Mesendoderm (in vitro differentiated cells): ENCODE results near the gene PLEKHA8. TPM values are rescaled to one million over a fixed set of nuclear protein-coding genes. Genes with fewer than 3 reads are reported as not detected.

Source experiments
- DNase-seq: peaks from one replicate; pipeline ENCODE4 v3.0.0; 2013
- H2AK5ac ChIP-seq: 2 replicates; pipeline ENCODE4 v1.6.1; 2013; ENCODE audit warnings: low read length, inconsistent platforms
- H2BK120ac ChIP-seq: 2 replicates; pipeline ENCODE4 v1.6.1; 2013; ENCODE audit warnings: low read depth, mild to moderate bottlenecking, low read length, moderate library complexity, mixed read lengths
- H2BK15ac ChIP-seq: replicated peaks from 2 replicates; pipeline ENCODE4 v1.6.1; 2013; ENCODE audit warnings: low read depth, mild to moderate bottlenecking, moderate library complexity
- H2BK5ac ChIP-seq: 2 replicates; pipeline ENCODE4 v1.6.1; 2013; ENCODE audit warnings: low read length, inconsistent platforms
- H3K18ac ChIP-seq: 2 replicates; pipeline ENCODE4 v1.6.1; 2013; ENCODE audit warnings: mild to moderate bottlenecking, low read length, mixed read lengths
- H3K23ac ChIP-seq: one replicate; pipeline ENCODE4 v1.6.1; 2013; ENCODE audit warnings: low read length
- H3K27ac ChIP-seq: 2 replicates; pipeline ENCODE4 v1.5.1; 2013; ENCODE audit warnings: low read depth, mild to moderate bottlenecking, inconsistent platforms, low read length, moderate library complexity
- H3K27me3 ChIP-seq: 2 replicates; pipeline ENCODE4 v1.6.1; 2013; ENCODE audit warnings: low read length, control low read depth, mild to moderate bottlenecking, inconsistent platforms; ENCODE audit not compliant: insufficient read depth, poor library complexity
- H3K36me3 ChIP-seq: 2 replicates; pipeline ENCODE4 v1.6.1; 2013; ENCODE audit warnings: low read length, inconsistent platforms; ENCODE audit not compliant: control insufficient read depth, insufficient read depth
- H3K4ac ChIP-seq: one replicate; pipeline ENCODE4 v1.6.1; 2013; ENCODE audit warnings: low read depth, mild to moderate bottlenecking, low read length, moderate library complexity
- H3K4me1 ChIP-seq: 2 replicates; pipeline ENCODE4 v1.6.1; 2013; ENCODE audit warnings: low read depth, low read length, inconsistent platforms; ENCODE audit not compliant: control insufficient read depth
- H3K4me2 ChIP-seq: 2 replicates; pipeline ENCODE4 v1.6.1; 2013; ENCODE audit warnings: low read length
- H3K4me3 ChIP-seq: 2 replicates; pipeline ENCODE4 v1.5.1; 2013; ENCODE audit warnings: mild to moderate bottlenecking, low read length
- H3K56ac ChIP-seq: one replicate; pipeline ENCODE4 v1.6.1; 2013; ENCODE audit warnings: low read length
- H3K79me1 ChIP-seq: 2 replicates; pipeline ENCODE4 v1.6.1; 2013; ENCODE audit warnings: low read length, inconsistent platforms
- H3K79me2 ChIP-seq: 2 replicates; pipeline ENCODE4 v1.6.1; 2013; ENCODE audit warnings: mild to moderate bottlenecking, low read length; ENCODE audit not compliant: control insufficient read depth, insufficient read depth
- H3K9ac ChIP-seq: 2 replicates; pipeline ENCODE4 v1.6.1; 2013; ENCODE audit warnings: low read length, inconsistent platforms
- H4K5ac ChIP-seq: one replicate; pipeline ENCODE4 v1.6.1; 2013; ENCODE audit warnings: low read length
- H4K8ac ChIP-seq: one replicate; pipeline ENCODE4 v1.6.1; 2013; ENCODE audit warnings: low read depth, mild to moderate bottlenecking, control low read depth, low read length, moderate library complexity
- WGBS: extraction: QIAGEN DNeasy Blood & Tissue Kit; methylation state at CpG from one replicate; pipeline ENCODE4 v1.1.7; 2013; ENCODE audit warnings: low lambda C conversion rate, missing lambda C conversion rate; ENCODE audit not compliant: insufficient coverage; ENCODE audit errors: extremely low coverage; 5-methylcytosine and 5-hydroxymethylcytosine counted together
- small RNA-seq: library from polyadenylated mRNA; stranded (forward); fragments of <200 nt; extraction: miRNeasy Mini kit (QIAGEN cat#:217004); gene quantifications from one replicate; pipeline ENCODE3, GENCODE V24; 2013; ENCODE audit not compliant: insufficient read depth

Gene PLEKHA8

GRCh38 chr7:30177965-30178364, 149.8 kb downstream of the PLEKHA8 start:
- WGBS: no CpG with 5 or more reads among the region's 3 CpGs
- H3K9ac ChIP-seq: no peak overlapping the region

GRCh38 chr7:30178748-30179436, 150.7 kb downstream of the PLEKHA8 start:
- Histone ChIP-seq H3K4me2 (no peak overlapping the region), H2AK5ac (no peak overlapping the region), H2BK120ac (no peak overlapping the region), H3K36me3 (no peaks in the 10 kb centered on the region), H3K4ac (no peak overlapping the region), H3K4me1 (no peaks in the 10 kb centered on the region), H3K4me3 (no peak overlapping the region), H4K5ac (no peak overlapping the region), H3K79me1 (no peaks in the 10 kb centered on the region), H2BK5ac (no peak overlapping the region), H3K9ac (no peak overlapping the region), H3K18ac (no peak overlapping the region), H4K8ac (no peak overlapping the region), H3K23ac (no peak overlapping the region), H3K27ac (no peak overlapping the region), H3K27me3 (no peaks in the 10 kb centered on the region), H3K79me2 (no peaks in the 10 kb centered on the region), H2BK15ac (no peak overlapping the region), H3K56ac (no peak overlapping the region)
- DNase-seq: no peak
- no CpG with 5 or more reads among the region's 3 CpGs for WGBS

More at GRCh38 chr7:30177965-30178364, 149.8 kb downstream of the PLEKHA8 start:
- Histone ChIP-seq H4K5ac (no peak overlapping the region), H2AK5ac (no peak overlapping the region), H3K4me1 (no peaks in the 10 kb centered on the region), H2BK15ac (no peak overlapping the region), H3K27me3 (no peaks in the 10 kb centered on the region), H3K18ac (no peak overlapping the region), H3K4ac (no peak overlapping the region), H2BK5ac (no peak overlapping the region), H3K4me3 (no peak overlapping the region), H3K79me1 (no peaks in the 10 kb centered on the region), H3K79me2 (no peaks in the 10 kb centered on the region), H3K4me2 (no peak overlapping the region), H3K56ac (no peak overlapping the region), H3K27ac (no peak overlapping the region), H4K8ac (no peak overlapping the region), H3K36me3 (no peaks in the 10 kb centered on the region), H2BK120ac (no peak overlapping the region), H3K23ac (no peak overlapping the region)
- DNase-seq: no peak

Small RNAs within 50 kb of the gene (small RNA-seq; reads per million reads assigned to genes)
- not detected for gene RPS27P16
